ENCODE measurements around the gene PACSIN3.

DNA sequence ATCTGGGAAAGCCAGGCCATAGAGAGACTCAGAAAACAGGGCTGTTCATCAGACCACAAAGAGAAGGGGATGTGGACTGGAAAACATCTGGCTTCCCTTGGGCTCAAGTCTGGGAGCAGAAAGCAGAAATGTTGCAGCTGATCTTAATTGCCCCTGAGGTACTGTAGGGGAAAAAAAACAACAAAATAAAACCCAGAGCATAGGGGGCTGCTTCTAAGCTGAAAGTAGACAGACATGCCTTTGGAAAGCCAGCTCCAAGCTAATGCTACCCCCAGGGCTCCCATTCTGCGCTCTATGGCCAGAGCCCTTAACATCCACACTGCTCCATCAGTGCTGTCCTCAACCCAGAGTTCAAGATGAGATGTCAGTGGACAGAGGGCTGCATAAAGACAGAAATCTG is 2.0 kb upstream of the PACSIN3 start:
- TF ChIP-seq, protein P1, sequence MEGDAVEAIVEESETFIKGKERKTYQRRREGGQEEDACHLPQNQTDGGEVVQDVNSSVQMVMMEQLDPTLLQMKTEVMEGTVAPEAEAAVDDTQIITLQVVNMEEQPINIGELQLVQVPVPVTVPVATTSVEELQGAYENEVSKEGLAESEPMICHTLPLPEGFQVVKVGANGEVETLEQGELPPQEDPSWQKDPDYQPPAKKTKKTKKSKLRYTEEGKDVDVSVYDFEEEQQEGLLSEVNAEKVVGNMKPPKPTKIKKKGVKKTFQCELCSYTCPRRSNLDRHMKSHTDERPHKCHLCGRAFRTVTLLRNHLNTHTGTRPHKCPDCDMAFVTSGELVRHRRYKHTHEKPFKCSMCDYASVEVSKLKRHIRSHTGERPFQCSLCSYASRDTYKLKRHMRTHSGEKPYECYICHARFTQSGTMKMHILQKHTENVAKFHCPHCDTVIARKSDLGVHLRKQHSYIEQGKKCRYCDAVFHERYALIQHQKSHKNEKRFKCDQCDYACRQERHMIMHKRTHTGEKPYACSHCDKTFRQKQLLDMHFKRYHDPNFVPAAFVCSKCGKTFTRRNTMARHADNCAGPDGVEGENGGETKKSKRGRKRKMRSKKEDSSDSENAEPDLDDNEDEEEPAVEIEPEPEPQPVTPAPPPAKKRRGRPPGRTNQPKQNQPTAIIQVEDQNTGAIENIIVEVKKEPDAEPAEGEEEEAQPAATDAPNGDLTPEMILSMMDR (IDR thresholded peaks at IDR 0.05), result no peak
- TF ChIP-seq POLR2AphosphoS5 (IDR thresholded peaks at IDR 0.05), result no peak

Measured in transverse colon (tissue), 4 donors.